HG03442 (cell line): ENCODE results near the gene G0S2.

ENCODE experiments used
- ATAC-seq: cut with Tn5 transposase; IDR thresholded peaks from one replicate; pipeline ENCODE4 v1.9.1; 2021; ENCODE audit warnings: mild to moderate bottlenecking, moderate library complexity; ENCODE audit not compliant: unreplicated experiment

G0S2 gene

DNA sequence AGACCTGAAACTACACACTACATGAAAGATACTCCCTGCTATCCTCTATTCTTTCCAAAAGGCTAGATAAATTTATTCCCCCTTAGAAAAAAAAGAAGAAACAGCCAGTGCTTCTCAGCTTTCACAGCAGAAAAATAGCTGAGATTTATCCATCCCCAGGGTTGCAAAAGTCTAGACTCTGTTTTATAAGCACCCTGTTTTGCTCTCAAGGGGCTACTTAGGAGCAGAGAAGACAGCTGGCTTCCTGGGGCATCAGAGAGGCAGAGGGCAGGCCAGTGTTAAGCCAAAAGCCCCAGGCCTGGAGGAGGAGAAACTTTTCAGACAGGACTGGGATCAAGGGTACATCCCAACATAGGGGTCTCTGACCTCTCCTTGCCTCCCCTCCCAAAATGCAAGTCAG, 26.9 kb upstream of the G0S2 start:
- ATAC-seq, result no peak

DNA sequence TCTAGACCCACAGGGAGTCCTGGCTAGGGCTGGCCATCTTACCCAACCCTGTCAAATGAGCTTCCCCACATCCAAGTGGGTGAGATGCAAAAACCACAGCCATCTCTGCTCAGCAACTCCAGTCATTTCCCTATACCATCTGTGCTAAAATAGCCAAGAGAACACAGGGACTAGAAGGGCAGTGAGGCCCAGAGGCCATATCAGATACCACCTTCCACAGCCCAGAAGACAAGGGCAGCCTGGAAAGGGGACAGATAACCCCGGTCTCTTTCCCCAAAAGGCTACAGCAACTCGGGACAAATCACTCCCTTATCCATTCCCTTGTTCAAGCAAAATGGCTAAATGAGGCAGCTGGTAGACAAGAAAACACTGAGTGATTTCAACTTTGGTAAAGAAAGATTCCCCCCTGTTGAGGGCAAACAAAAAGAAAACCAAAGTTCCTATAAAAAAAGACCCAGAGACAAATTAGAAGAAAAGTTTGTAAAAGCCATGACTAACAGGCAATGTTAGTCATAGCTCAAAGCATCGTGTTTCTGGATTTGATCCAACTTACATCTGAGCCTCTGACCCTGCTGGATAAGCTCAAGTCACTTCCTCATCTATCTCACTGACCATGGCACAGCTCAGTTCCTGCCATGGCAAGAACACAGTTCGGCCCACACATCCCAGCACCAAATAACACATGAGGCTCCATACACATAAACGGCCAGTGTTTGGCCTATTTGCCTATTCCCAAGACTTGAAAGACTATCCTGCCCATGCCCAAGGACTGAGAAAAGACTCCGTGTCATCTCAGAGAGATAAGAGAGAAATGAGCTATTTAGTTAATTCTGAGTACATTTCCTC, 26.1 kb upstream of the G0S2 start:
- ATAC-seq, result no peak

DNA sequence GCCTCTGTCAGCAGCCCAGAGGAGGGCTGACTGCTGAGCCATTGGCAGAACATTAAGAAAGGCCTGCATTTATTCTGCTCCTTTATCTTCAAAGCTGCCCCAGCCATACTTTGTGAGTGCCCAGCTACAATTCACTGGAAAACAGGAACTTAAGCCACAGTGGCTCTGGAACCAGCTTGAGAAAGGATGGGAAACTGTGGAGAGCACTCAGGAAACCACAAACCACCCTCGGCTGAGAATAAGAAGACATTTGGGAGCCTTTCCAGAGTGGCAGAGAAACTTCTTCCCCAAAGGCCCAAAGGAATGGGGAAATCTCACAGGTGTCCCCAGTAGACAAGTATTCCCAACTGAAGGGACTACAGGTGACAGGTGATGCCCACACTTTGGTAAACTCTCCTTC, 24.8 kb upstream of the G0S2 start:
- ATAC-seq, result no peak

DNA sequence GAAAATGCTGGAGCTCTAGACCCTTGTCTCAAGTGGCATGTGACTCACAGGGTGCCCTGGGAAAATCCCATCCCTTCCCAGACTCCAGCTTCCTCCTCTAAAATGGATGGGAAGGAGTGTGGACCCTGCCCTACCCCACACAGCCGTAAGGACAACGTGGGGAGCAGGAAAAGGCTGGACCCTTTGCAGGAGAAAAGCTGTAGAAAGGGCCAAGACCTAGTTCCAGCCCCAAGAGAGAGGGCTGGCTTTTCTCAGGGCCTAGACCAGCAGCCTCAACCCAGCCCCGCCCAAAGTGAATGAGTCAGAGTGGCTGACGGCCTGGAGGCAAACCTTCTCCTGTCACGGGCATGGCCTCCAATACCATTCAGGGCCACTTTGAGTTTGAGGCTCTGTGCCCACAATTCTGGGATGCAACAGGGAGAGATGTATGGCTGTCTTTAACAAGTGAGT, 24.0 kb upstream of the G0S2 start:
- peak; percentile 73 for ATAC-seq

DNA sequence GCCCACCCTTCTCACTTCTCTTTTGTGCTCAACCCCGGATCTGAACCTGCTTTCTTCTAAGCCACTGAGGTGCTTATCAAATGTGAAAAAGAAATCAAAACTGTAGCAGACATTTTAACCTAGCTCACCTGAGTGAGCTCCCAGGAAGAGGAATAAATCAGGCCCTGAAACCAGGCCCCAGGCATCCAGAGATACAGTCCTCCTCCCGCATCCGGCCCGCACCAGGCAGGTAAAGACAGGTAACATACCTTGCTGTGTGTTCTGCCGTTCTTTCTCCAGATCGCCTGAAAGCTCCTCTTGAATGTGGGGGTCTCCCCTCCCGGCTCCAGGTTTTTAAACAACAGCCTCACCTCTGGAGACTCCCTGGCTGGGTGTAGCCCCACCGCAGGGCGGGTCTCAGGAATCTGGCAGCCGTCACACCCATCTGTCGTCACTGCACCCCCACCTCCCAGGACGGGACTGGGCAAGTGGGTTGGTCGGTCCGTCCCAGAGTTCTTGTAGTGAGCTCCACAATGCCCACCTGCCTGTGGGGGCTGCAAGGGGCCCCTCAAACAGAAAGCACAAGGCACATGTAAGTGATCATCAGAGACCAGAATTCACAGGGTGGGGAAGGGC, 23.0 kb upstream of the G0S2 start, which contains the start of gene LAMB3:
LAMB3 (minus strand) TSS at position 305 of the 615 bp plus-strand sequence. CDS start 1,481 bp downstream, outside the sequence.
- ATAC-seq, result no peak

DNA sequence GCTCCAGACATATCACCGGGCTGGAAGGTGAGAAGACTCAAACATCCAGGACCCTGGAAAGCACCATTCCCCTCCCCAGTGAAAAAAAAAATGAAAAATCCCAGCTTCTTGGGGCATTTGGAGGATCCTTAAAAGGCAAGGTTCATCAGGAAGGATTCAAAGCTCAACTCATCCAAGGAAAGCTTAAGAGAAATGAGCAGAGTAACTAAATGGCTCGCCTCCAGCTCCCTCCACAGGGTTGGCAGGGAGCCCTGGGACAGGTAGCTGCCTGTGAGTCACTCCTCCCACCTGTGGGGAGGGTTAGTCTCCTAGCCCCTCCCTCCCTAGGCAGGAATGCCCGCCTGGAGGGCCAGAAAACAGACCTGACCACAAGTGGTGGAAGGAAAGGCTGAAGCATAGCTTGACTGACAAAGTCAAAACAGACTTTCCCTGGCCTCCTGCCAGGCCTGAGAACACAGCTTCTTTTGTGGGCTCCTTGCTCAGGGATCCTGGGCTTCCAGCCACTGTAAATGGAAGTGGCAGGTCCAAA, 22.3 kb upstream of the G0S2 start:
- peak; percentile 46 for ATAC-seq

DNA sequence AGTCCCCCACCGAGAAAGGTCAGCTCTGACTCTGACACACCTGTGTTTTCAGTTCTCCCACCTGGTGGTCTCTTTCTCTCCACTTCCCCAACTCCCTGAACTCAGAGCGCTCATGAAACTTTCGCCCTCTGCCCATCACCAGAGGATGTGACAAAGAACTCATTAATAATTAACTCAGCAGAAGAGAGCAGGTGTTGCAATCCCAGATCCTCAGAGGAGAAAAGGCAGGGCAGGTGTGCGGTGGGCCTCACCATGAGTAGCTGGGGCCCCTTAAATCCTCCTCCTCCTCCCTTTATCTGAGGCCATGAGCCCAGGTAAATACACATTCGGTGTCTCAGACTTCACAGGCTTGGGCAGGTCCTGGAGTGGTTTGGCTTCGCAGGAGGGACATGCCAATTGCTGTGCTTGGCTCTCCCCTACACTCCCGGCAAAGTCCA, 21.3 kb upstream of the G0S2 start:
- no peak for ATAC-seq

DNA sequence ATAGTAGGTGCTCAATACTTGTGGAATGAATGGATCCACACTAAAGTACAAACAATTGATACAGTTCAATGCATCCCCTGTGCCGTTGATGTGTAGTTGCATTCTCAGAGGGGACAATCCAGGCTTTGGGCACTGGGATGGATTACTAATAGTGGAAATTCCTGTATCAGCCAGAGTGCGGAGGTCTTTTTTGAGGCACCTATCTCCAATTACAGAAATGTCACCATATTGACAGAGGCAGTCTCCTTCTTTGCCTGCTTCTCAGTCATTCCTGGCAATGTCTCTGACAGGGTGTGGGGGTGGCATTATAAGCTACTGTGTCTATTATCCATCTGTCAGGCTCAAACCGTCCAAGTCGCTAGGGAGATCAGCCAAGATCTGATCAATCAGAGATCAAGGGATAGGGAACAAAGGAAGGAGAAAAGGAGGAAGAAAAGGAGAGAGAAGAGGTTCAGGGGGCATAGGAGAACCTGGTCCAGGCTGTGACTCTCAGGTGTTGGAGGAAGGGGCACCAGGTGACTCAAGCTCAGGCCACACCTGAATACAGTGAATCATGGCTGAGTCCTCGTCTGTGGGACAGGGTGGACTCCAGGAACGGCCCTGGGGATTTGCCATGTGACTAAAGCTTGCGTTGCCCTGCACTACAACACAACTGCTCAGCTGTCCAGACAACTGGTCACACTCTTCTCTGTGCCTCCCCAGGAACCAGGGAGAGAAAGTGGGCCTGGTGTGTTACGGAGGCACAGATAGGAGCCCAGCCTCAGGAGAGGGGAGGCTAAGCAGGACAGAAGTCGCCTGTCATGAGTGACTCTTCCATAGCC, 19.6 kb upstream of the G0S2 start:
- ATAC-seq, result no peak

DNA sequence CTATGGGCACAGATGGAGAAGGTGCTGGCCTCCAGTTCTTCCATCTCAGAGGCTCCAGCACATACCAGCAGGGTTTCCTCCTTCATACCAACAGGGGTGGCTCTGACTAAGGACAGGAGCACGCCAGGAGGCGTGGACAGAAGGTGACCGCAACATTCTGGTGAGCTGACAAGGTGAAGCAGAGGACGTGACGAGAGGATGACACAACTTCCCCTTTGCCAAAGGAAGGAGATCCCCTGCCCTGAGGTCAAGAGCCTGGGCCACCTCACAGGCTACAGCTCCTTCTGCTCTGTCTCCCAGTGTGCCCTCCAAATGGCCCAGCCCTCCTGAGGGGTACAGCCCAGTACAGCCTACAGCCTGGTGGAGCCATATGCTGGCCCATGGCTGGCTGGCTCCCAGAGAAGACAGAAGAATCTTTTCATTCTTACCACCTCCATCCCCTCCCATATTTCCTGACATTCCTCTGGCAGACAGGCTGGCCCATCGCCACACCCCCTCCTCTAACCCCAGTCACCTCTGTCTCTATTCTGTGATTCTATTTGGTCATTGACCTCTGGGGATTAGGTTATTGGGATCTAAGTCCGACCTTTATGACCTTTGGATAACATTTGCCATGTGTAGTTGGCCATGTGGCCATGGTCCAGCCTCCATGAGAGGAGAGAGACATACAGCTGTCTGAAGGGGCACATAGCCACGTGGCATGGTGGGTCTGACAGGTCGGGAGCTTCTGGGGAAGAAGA, 17.9 kb upstream of the G0S2 start:
- no peak for ATAC-seq

DNA sequence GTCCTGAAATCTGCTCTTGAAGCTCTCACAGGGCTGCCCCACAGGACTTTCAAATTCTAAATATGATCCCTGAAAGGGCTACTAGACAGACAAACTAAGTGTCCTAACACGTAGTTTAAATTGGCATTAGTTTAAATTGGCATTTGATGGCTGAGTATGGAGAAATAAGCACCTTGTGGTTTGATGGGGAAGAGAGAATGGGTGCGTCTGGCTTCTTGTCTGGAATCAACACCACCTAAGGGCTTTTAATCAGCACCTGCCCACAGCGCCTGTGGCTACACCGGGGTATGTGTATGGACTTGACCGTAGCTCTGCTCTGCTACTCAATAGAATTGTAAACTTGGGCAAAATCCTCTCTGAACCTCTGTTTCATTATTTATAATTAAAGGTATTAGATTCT, 17.3 kb upstream of the G0S2 start:
- no peak for ATAC-seq

DNA sequence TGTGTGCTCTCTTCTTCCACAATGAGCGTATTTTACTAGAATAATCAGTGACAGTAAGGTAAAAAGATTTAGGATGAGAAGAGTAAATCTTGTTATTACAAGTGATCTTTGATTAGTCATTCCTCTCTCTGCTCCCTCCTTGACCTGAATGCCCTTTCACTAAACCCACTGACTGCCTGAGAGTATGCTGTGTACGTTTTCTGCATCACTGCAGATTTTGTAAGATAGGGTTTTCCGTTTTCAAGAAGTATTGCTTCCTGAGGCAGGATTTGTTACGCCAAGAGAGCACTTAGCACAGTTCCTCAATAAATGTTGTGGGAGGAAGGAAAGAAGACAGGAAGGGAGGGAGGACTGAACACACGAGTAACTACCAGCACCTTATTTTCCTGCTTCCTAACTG, 15.3 kb upstream of the G0S2 start:
- ATAC-seq, result peak; percentile 80

DNA sequence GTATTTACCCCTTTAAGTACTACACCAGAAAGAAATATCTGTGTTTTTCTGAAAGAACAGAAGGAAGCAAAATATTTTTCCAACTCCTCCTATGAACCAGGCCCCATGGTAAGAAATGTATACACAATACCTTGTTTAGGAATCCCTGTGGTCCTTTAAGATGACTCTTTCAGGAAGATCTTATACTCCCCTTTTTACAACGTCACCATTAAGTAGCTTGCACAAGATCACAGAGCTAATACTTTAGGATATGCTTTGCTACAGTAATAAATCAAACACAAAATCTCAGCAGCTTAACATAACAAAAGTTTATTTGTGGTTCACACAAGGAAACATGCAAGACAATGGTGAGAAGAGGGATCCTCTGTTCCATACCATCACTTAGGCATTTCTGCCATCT, 14.1 kb upstream of the G0S2 start:
- no peak for ATAC-seq

DNA sequence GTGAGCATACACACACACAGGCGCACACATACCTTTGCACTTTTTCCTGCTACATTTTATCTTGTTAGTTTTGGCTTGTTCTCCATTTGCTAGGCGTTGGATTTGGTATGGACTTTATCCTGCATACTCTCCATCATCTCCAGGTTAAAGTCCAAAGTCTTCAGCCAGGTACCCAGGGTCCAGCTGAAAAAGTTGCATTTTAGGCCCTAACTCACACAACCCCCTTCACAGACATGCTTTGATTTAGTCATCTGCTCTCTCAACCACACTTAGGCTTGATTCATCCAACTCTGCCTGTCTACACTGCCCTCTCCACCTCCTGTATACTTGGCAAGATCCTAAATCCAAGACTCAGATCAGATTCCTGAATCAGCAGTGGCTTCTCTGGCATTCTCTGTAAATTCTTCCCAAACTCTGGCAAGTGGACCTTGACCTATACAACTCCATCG, 12.3 kb upstream of the G0S2 start:
- ATAC-seq, result no peak

DNA sequence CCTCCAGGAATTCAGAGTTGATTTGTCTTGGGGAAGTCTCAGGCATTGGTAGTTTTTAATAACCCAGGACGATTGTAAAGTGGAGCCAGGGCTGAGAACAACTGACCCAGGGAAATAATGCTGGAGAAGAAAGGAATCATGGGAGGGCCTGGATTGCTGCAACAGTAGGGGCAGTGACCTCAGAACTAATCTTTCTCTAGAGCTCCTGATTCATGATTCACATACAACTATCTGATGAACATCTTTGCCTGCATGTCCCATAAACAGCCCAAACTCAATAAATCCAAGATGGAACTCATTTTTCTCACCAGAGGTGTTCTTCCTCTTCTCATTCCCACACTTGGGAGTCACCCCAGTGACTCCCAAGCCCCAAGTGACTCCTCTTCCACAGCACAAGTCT, 8.1 kb upstream of the G0S2 start:
- ATAC-seq, result no peak

DNA sequence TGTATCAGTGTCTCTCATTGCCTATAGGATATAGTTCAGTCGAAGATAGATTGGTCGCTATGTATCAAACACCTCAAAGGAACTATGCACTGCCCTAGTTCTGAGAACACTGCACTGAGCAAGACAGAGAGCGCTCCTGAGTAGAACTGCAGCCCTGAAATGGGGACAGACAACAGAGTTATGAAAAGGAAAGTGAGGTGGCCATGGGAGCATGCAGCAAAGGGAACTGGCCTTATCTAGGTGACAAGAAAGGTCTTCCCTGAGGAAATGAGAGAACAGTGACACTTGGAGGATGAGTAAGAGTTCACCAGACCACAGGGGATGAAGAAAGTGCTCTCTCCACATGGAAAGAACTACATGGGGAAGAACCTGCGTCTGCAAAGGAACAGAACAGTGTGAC, 7.5 kb upstream of the G0S2 start:
- ATAC-seq, result no peak

DNA sequence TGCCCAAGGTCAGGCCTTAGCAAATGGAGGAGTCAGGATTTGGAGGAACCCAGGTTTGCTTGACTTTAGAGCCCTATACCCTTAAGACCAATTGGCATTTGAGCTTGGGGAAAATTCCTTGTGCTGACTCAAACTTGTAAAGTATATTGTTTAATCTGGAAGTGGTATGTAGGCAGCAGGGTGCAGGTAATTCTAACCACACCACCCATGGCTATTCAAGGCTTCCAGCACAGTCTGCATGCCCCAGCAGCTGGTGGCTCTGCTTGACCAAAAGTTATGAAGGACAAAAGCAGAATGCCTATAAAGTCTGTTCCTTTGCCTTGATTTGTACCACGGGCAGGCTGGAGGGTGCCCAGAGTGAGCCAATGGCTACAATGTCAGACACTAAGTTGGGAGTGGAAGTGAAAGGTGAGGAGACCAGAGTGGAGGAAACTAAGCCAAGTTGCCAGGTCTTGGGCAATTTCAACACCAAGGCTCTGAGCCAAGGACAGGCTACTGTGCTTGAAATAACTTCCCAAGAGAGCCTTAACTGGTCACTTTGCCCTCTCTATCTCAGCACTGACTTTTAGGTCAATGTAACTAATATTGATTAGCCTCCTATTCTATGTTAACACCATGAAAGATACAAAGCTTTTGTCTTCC, 4.7 kb upstream of the G0S2 start:
- ATAC-seq, result no peak

DNA sequence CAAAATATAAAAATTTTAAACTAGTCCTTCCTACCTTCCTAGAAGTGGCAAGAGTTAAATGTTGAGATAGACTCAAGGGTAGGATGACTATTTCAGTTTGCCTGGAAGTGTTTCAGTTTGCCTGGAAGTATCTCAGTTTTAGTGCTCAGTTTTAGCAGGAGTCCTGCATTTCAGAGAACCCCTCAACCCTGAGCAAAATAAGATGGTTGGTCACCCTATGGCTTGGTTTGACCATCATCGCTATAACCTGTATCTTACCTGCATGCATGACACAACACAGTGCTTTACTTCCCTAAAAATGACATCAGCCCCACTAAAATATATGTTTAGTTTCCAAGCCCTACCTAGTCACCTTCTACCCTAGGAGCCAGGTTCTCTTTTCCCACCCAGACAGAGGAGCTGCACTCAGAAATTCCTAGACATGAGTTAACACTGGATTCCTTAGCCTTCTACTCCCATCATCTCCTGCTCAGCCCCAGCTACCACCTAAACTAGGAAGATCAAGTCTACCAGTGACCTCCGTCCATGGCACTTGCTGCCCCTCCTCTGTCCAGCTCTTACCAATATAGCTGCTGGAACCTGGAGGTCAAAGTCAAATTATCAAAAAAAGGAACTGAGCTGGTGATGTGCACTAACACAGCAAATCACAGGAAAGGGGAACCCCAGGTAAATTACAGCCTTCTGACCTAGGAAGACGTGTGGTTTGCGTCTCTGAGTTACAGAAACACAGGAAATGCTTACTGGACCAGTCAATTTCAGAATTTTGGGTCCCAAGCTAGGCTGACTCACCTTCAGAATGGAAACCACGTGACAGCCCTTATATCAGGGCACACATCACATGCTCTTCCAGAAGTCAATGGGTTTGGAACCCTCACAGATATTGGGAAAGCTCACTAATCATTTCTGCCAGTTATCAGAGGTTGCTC, 2.2 kb upstream of the G0S2 start:
- ATAC-seq, result peak; percentile 93

DNA sequence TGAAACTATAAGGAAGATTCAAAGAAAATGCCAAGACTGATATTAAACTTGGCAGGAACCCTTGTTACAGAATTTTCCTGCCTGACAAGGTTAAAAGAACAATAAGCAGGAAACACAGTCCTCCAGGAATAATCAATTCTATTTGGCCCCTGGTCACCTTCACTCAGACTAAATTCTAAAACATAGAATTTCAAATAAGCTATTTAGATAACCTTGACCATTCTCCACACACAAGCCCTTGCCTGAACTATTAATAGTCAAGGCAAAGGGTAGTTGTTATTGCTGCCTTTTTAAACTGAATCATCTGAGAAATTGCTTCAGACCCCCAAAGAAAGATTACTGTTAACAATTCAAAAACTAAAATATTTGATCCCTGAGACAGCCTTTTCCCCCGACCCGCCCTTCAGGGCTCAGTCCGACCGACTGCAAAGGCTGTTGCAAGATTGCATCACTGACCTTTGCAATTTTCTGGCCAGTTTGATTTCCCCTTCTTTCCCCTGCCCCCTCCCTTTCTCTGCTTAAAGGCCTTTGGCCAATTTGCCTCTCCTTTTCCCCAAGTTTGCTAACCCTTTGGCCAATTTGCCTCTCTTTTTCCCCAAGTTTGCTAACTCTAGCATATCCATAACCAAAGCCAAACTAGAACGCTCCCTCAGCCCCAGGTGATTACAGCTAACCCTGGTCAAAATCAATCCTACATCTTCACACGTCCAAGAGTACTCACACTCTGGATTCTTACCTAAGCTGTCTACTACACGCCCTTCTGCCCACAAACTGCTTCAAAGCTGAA, 1.4 kb upstream of the G0S2 start:
- no peak for ATAC-seq
